Thyroid gland (tissue), 4 donors: ENCODE measurements around the gene SCGN. TPM values are rescaled to one million over a fixed set of nuclear protein-coding genes. Genes with fewer than 3 reads are reported as not detected.

ENCODE experiments used
- DNase-seq, 2 donors: peaks; one replicate each; pipeline ENCODE4 v3.0.0-alpha.2; 2019
- H3K27ac ChIP-seq, 3 donors: fragments of 200-600 bp; sonication (generic); 1 replicate in 2 of 3; 2 replicates in 1 of 3; pipeline ENCODE4 v1.5.1; 2016 to 2019; ENCODE audit warnings: mild to moderate bottlenecking in 1 of 3, moderate library complexity in 1 of 3
- H3K27me3 ChIP-seq: fragments of 200-600 bp; sonication (generic); one replicate; pipeline ENCODE4 v1.5.1; 2019
- H3K36me3 ChIP-seq, 2 donors: fragments of 200-600 bp; sonication (generic); one replicate each; pipeline ENCODE4 v1.5.1; 2016 to 2019
- H3K4me1 ChIP-seq, 2 donors: fragments of 200-600 bp; sonication (generic); one replicate each; pipeline ENCODE4 v1.5.1; 2017 to 2019
- H3K4me3 ChIP-seq, 3 donors: fragments of 200-600 bp; sonication (generic); replicated peaks in 1 of 3; 1 replicate in 2 of 3; 2 replicates in 1 of 3; pipeline ENCODE4 v1.5.1; 2016; ENCODE audit warnings: mild to moderate bottlenecking in 1 of 3
- H3K9me3 ChIP-seq: fragments of 200-600 bp; sonication (generic); one replicate; pipeline ENCODE4 v1.5.1; 2017
- CTCF ChIP-seq, 6 experiments: fragments of 200-600 bp in 3 of 6; fragments of 450-650 bp in 3 of 6; sonication (generic) in 3 of 6; IDR thresholded peaks; one replicate each; pipeline ENCODE4 v1.5.1; 2016 to 2019; ENCODE audit warnings: antibody characterized with exemption in 6 of 6, mild to moderate bottlenecking in 2 of 6, inconsistent platforms in 1 of 6, moderate library complexity in 1 of 6
- POLR2A ChIP-seq, 2 donors: fragments of 450-650 bp; IDR thresholded peaks; one replicate each; pipeline ENCODE4 v1.6.1; 2017; ENCODE audit warnings: antibody characterized with exemption in 2 of 2, mild to moderate bottlenecking in 2 of 2, moderate library complexity in 1 of 2
- WGBS, 2 donors: methylation state at CpG; one replicate each; pipeline ENCODE4 v1.1.5; 2017; 5-methylcytosine and 5-hydroxymethylcytosine counted together
- intact Hi-C: fragments of 100-400 bp; cut with DNase I; formaldehyde crosslinking; loops from one replicate; pipeline ENCODE4 v1.15.1; 2023
- total RNA-seq, 4 donors: library from RNA; depleted of rRNA; stranded (reverse); fragments of >200 nt; gene quantifications; one replicate each; pipeline ENCODE4 v1.2.3, GENCODE V29; 2016

The SCGN gene
- total RNA-seq, 4 donors from 2014 or later = 1.2 to 6.2 TPM; not detected in 2

- TF ChIP-seq CTCF (IDR thresholded peaks at IDR 0.05) (no peak), POLR2A (IDR thresholded peaks at IDR 0.05) (no peak)
- Histone ChIP-seq H3K4me3 (no peak overlapping the region), H3K4me1 (no peaks in the 10 kb centered on the region), H3K36me3 (no peaks in the 10 kb centered on the region), H3K27ac (no peak overlapping the region), H3K27me3 (no peaks in the 10 kb centered on the region), H3K9me3 (no peaks in the 10 kb centered on the region)
- DNase-seq = no peak
- intact Hi-C loops = no loop called here
- 83 to 90% methylated on average over 37 of the region's 37 CpGs for WGBS, 2 donors
Measured at GRCh38 chr6:25726122-25726911, 74.3 kb downstream of the SCGN start.

- peak in 1 of 2 donors; percentile 12 for DNase-seq
- Histone ChIP-seq H3K4me1 (no peaks in the 10 kb centered on the region), H3K27me3 (no peaks in the 10 kb centered on the region), H3K4me3 (no peak overlapping the region), H3K27ac (no peak overlapping the region), H3K9me3 (no peaks in the 10 kb centered on the region), H3K36me3 (no peaks in the 10 kb centered on the region)
- TF ChIP-seq CTCF (IDR thresholded peaks at IDR 0.05) = no peak
- no peak for TF ChIP-seq POLR2A (IDR thresholded peaks at IDR 0.05)
- intact Hi-C loops = no loop called here
- 45 to 52% methylated on average over 14 of the region's 14 CpGs for WGBS, 2 donors
Measured at GRCh38 chr6:25727028-25727427, 75.0 kb downstream of the SCGN start.

GRCh38 chr6:25730907-25731306 is 78.9 kb downstream of the SCGN start:
- WGBS, 2 donors = 92 to 95% methylated on average over 3 of the region's 3 CpGs
- no peaks in the 10 kb centered on the region for H3K9me3 ChIP-seq
- no peak overlapping the region for H3K4me3 ChIP-seq
- no peak overlapping the region for H3K27ac ChIP-seq
- H3K27me3 ChIP-seq = no peaks in the 10 kb centered on the region
- TF ChIP-seq POLR2A (IDR thresholded peaks at IDR 0.05) = no peak
- TF ChIP-seq CTCF (IDR thresholded peaks at IDR 0.05) = no peak
- DNase-seq = no peak
- intact Hi-C loops = no loop called here
- no peaks in the 10 kb centered on the region for H3K36me3 ChIP-seq
- no peaks in the 10 kb centered on the region for H3K4me1 ChIP-seq

GRCh38 chr6:25731721-25732120 is 79.7 kb downstream of the SCGN start:
- no peak overlapping the region for H3K4me3 ChIP-seq
- no peak for DNase-seq
- intact Hi-C loops = no loop called here
- no peaks in the 10 kb centered on the region for H3K9me3 ChIP-seq
- H3K27ac ChIP-seq = no peak overlapping the region
- 93 to 95% methylated on average over 15 of the region's 15 CpGs for WGBS, 2 donors
- TF ChIP-seq POLR2A (IDR thresholded peaks at IDR 0.05) = no peak
- no peak for TF ChIP-seq CTCF (IDR thresholded peaks at IDR 0.05)
- H3K36me3 ChIP-seq = no peaks in the 10 kb centered on the region
- no peaks in the 10 kb centered on the region for H3K4me1 ChIP-seq
- no peaks in the 10 kb centered on the region for H3K27me3 ChIP-seq

- H3K27ac ChIP-seq = no peak overlapping the region
- intact Hi-C loops = no loop called here
- WGBS, 2 donors = 37 to 58% methylated on average over 30 of the region's 30 CpGs
- TF ChIP-seq POLR2A (IDR thresholded peaks at IDR 0.05) (no peak), CTCF (IDR thresholded peaks at IDR 0.05) (no peak)
- no peaks in the 10 kb centered on the region for H3K4me1 ChIP-seq
- no peak for DNase-seq
- no peaks in the 10 kb centered on the region for H3K27me3 ChIP-seq
- H3K4me3 ChIP-seq = no peak overlapping the region
- H3K36me3 ChIP-seq = no peaks in the 10 kb centered on the region
- no peaks in the 10 kb centered on the region for H3K9me3 ChIP-seq
Measured at GRCh38 chr6:25732468-25733198, 80.6 kb downstream of the SCGN start.
